Activated T-cell treated with anti-CD3 and anti-CD28 coated beads, Interleukin-2, amount 50 U/mL, for 48 hours (primary cell): ENCODE results near the gene SLC3A2.
"Not testable (repeated sequence)": the region's sequence is repeated elsewhere in the genome, so short reads cannot be mapped to it uniquely, and the experiment has no call there.

ENCODE experiments used
- DNase-seq, 2 experiments: peaks; one replicate each; pipeline ENCODE4 v3.0.0-alpha.2; 2020

The SLC3A2 gene

GRCh38 chr11:62933285-62933684 lies 52.6 kb downstream of the SLC3A2 start:
- no peak for DNase-seq

GRCh38 chr11:62933750-62934495 lies 53.2 kb downstream of the SLC3A2 start:
- DNase-seq: no peak

GRCh38 chr11:62934496-62934785 lies 53.7 kb downstream of the SLC3A2 start:
- DNase-seq: no peak

- DNase-seq: not testable (repeated sequence)
Observed at GRCh38 chr11:62937528-62937927, 56.8 kb downstream of the SLC3A2 start.
